ENCODE results near the gene ZNF133.
"Not testable (repeated sequence)": the region's sequence is repeated elsewhere in the genome, so short reads cannot be mapped to it uniquely, and the experiment has no call there.

ZNF133 gene

GRCh38 chr20:18284805-18285533 lies 3.4 kb upstream of the ZNF133 start:
- DNase-seq (ENCODE audit: low read depth in 2 of 2) = no peak

GRCh38 chr20:18287546-18287914 lies 797 bp upstream of the ZNF133 start:
- no peak for DNase-seq (ENCODE audit: low read depth in 2 of 2)

- no peak for DNase-seq (ENCODE audit: low read depth in 2 of 2)
Observed at GRCh38 chr20:18288749-18289267, 481 bp downstream of the ZNF133 start.

GRCh38 chr20:18289306-18289705 lies 979 bp downstream of the ZNF133 start:
- no peak for DNase-seq (ENCODE audit: low read depth in 2 of 2)

GRCh38 chr20:18299364-18299763 lies 11.0 kb downstream of the ZNF133 start:
- DNase-seq (ENCODE audit: low read depth in 2 of 2) = no peak

- no peak for DNase-seq (ENCODE audit: low read depth in 2 of 2)
Observed at GRCh38 chr20:18304618-18305017, 16.3 kb downstream of the ZNF133 start.

GRCh38 chr20:18307301-18307700 lies 19.0 kb downstream of the ZNF133 start:
- no peak for DNase-seq (ENCODE audit: low read depth in 2 of 2)

- no peak for DNase-seq (ENCODE audit: low read depth in 2 of 2)
Observed at GRCh38 chr20:18310051-18310450, 21.7 kb downstream of the ZNF133 start.

- no peak for DNase-seq (ENCODE audit: low read depth in 2 of 2)
Observed at GRCh38 chr20:18310592-18310991, 22.3 kb downstream of the ZNF133 start.

- DNase-seq (ENCODE audit: low read depth in 2 of 2) = no peak
Observed at GRCh38 chr20:18312723-18313122, 24.4 kb downstream of the ZNF133 start.

- no peak for DNase-seq (ENCODE audit: low read depth in 2 of 2)
Observed at GRCh38 chr20:18313411-18313810, 25.1 kb downstream of the ZNF133 start.

- DNase-seq (ENCODE audit: low read depth in 2 of 2) = no peak
Observed at GRCh38 chr20:18314786-18315406, 26.6 kb downstream of the ZNF133 start.

GRCh38 chr20:18316166-18316565 lies 27.8 kb downstream of the ZNF133 start:
- DNase-seq (ENCODE audit: low read depth in 2 of 2) = no peak

- DNase-seq (ENCODE audit: low read depth in 2 of 2) = no peak
Observed at GRCh38 chr20:18321316-18321715, 33.0 kb downstream of the ZNF133 start.

- no peak for DNase-seq (ENCODE audit: low read depth in 2 of 2)
Observed at GRCh38 chr20:18321976-18322950, 33.9 kb downstream of the ZNF133 start.

GRCh38 chr20:18323705-18324104 lies 35.4 kb downstream of the ZNF133 start:
- no peak for DNase-seq (ENCODE audit: low read depth in 2 of 2)

- DNase-seq (ENCODE audit: low read depth in 2 of 2) = no peak
Observed at GRCh38 chr20:18324596-18325089, 36.3 kb downstream of the ZNF133 start.

- DNase-seq (ENCODE audit: low read depth in 2 of 2) = no peak
Observed at GRCh38 chr20:18326990-18327389, 38.7 kb downstream of the ZNF133 start.

GRCh38 chr20:18331694-18332093 lies 43.4 kb downstream of the ZNF133 start:
- DNase-seq (ENCODE audit: low read depth in 2 of 2) = no peak

GRCh38 chr20:18349749-18350148 lies 61.4 kb downstream of the ZNF133 start:
- DNase-seq (ENCODE audit: low read depth in 2 of 2) = not testable (repeated sequence)

- DNase-seq (ENCODE audit: low read depth in 2 of 2) = no peak
Observed at GRCh38 chr20:18359854-18360253, 71.5 kb downstream of the ZNF133 start.

GRCh38 chr20:18360635-18361034 lies 72.3 kb downstream of the ZNF133 start:
- no peak for DNase-seq (ENCODE audit: low read depth in 2 of 2)
